Peyer's patch (tissue), 4 donors: ENCODE measurements around the gene BRD8.

Experiments used
- CTCF ChIP-seq, 6 experiments: fragments of 450-650 bp in 4 of 6; fragments of 200-600 bp in 2 of 6; sonication (generic) in 1 of 6; IDR thresholded peaks; one replicate each; pipeline ENCODE4 v1.5.1; 2017 to 2019; ENCODE audit warnings: antibody characterized with exemption in 6 of 6, mild to moderate bottlenecking in 3 of 6, moderate library complexity in 1 of 6
- POLR2A ChIP-seq, 2 donors: fragments of 450-650 bp; IDR thresholded peaks; one replicate each; pipeline ENCODE4 v1.5.1; 2017; ENCODE audit warnings: antibody characterized with exemption in 2 of 2, mild to moderate bottlenecking in 2 of 2, moderate library complexity in 2 of 2

GRCh38 chr5:138140268-138140667, 38.2 kb downstream of the BRD8 start:
- no peak for TF ChIP-seq CTCF (IDR thresholded peaks at IDR 0.05)
- no peak for TF ChIP-seq POLR2A (IDR thresholded peaks at IDR 0.05)
